Cardiac ventricle fibroblast (primary cell): ENCODE data around the gene ARFRP1. TPM values are rescaled to one million over a fixed set of nuclear protein-coding genes. Genes with fewer than 3 reads are reported as not detected.

Experiments
- total RNA-seq: library from RNA; depleted of rRNA; stranded (reverse); fragments of >200 nt; gene quantifications from 2 replicates; pipeline ENCODE4 v1.2.3, GENCODE V29; 2015

The ARFRP1 gene
- 22.8 and 32.0 TPM in 2 replicates for total RNA-seq

GRCh38 chr20:63707558-63708300 is at the start of gene ARFRP1, which contains the start of gene ZGPAT:
TSS of gene ARFRP1 (minus strand) at chr20:63707976. CDS start at chr20:63707091, 885 bp downstream.
TSS of gene ZGPAT (plus strand) at chr20:63708039. CDS start at chr20:63708581, 542 bp downstream.

GRCh38 chr20:63739130-63740069 is 31.6 kb upstream of the ARFRP1 start, which contains the start of gene SLC2A4RG:
TSS of gene SLC2A4RG (plus strand) at chr20:63739776. CDS start at chr20:63739913, 137 bp downstream.

GRCh38 chr20:63735859-63736718 is 28.3 kb upstream of the ARFRP1 start, which contains the start of gene LIME1:
TSS of gene LIME1 (plus strand) at chr20:63736664. CDS start at chr20:63737550, 886 bp downstream.

GRCh38 chr20:63696628-63697356 is 11.0 kb downstream of the ARFRP1 start, which contains the start of gene TNFRSF6B:
TSS of gene TNFRSF6B (plus strand) at chr20:63696652. CDS start at chr20:63696768, 116 bp downstream.

GRCh38 chr20:63657937-63658748 is 49.6 kb downstream of the ARFRP1 start, which contains the start of gene RTEL1:
TSS of gene RTEL1 (plus strand) at chr20:63658312. CDS start at chr20:63659403, 1,091 bp downstream.

GRCh38 chr20:63653041-63653973 is 54.5 kb downstream of the ARFRP1 start, which contains the start of gene STMN3:
TSS of gene STMN3 (minus strand) at chr20:63653424. CDS start at chr20:63653345, 79 bp downstream.

Other genes starting within 250 kb of the ARFRP1 start
- not detected in 2 replicates for gene KCNQ2, start 235.3 kb downstream of the ARFRP1 start, total RNA-seq
- gene EEF1A2, start 208.9 kb downstream of the ARFRP1 start, total RNA-seq, result not detected in 2 replicates
- 75.1 and 118 TPM in 2 replicates for gene PPDPF, start 187.2 kb downstream of the ARFRP1 start, total RNA-seq
- gene PTK6, start 170.6 kb downstream of the ARFRP1 start, total RNA-seq, result 0.15 TPM in 1 of 2 replicates, not detected in the other
- not detected in 2 replicates for gene SRMS, start 160.2 kb downstream of the ARFRP1 start, total RNA-seq
- gene FNDC11, start 153.8 kb downstream of the ARFRP1 start, total RNA-seq, result 0.05 and 0.12 TPM in 2 replicates
- 25.2 and 44.7 TPM in 2 replicates for gene HELZ2, start 133.7 kb downstream of the ARFRP1 start, total RNA-seq
- 8.7 and 9.0 TPM in 2 replicates for gene GMEB2, start 80.9 kb downstream of the ARFRP1 start, total RNA-seq
- gene STMN3, start 54.6 kb downstream of the ARFRP1 start, total RNA-seq, result 41.1 and 41.4 TPM in 2 replicates
- 8.2 and 14.4 TPM in 2 replicates for gene RTEL1, start 49.7 kb downstream of the ARFRP1 start, total RNA-seq
- gene TNFRSF6B, start 11.3 kb downstream of the ARFRP1 start, total RNA-seq, result 2.5 and 3.1 TPM in 2 replicates
- gene ZGPAT, start 63 bp upstream of the ARFRP1 start, total RNA-seq, result 15.8 and 16.9 TPM in 2 replicates
- 1.1 and 2.9 TPM in 2 replicates for gene LIME1, start 28.7 kb upstream of the ARFRP1 start, total RNA-seq
- gene SLC2A4RG, start 31.8 kb upstream of the ARFRP1 start, total RNA-seq, result 39.2 and 69.8 TPM in 2 replicates
- gene ZBTB46, start 123.3 kb upstream of the ARFRP1 start, total RNA-seq, result 3.0 and 6.2 TPM in 2 replicates
- not detected in 2 replicates for gene ABHD16B, start 153.5 kb upstream of the ARFRP1 start, total RNA-seq
- gene TPD52L2, start 157.3 kb upstream of the ARFRP1 start, total RNA-seq, result 92.1 and 109 TPM in 2 replicates
- gene DNAJC5, start 187.2 kb upstream of the ARFRP1 start, total RNA-seq, result 33.3 and 34.3 TPM in 2 replicates
- gene UCKL1, start 248.4 kb upstream of the ARFRP1 start, total RNA-seq, result 9.9 and 12.8 TPM in 2 replicates